A549 (cell line): ENCODE results near the gene TRMO. TPM values are rescaled to one million over a fixed set of nuclear protein-coding genes. Genes with fewer than 3 reads are reported as not detected.

Experiments used
- ATAC-seq, 2 experiments: fragments of 200-7000 bp in 1 of 2; fragments of >200 bp in 1 of 2; cut with Nextera tagmentation in 1 of 2; cut with Tn5 transposase in 1 of 2; 3 replicates each; pipeline versions ENCODE4 v1.8.0 to v1.9.1; 2018 to 2020; ENCODE audit warnings: mild to moderate bottlenecking in 1 of 2, moderate library complexity in 1 of 2
- CTCF ChIA-PET: fragments of 300-600 bp; sonication (Branson Sonifier 250); formaldehyde crosslinking; extraction: SDS; loops from one replicate; lab custom pipeline; 2021; ENCODE audit warnings: antibody characterized with exemption, inconsistent platforms; lab: Yijun Ruan, JAX
- POLR2A ChIA-PET: fragments of 350-600 bp; formaldehyde crosslinking; extraction: SDS; loops from one replicate; lab custom pipeline; 2021; ENCODE audit warnings: antibody characterized with exemption, inconsistent platforms; lab: Yijun Ruan, JAX
- DNase-seq, 2 experiments: peaks; one replicate each; pipeline versions ENCODE4 v3.0.0 to v3.0.0-alpha.2; 2011 to 2016; ENCODE audit warnings: low read depth in 1 of 2, low spot score in 1 of 2
- FAIRE-seq: peaks from 2 replicates; lab custom pipeline; 2011; peaks lifted over from hg19 to GRCh38; lab: Jason Lieb, UNC
- H3K27ac ChIP-seq, 2 experiments: fragments of >200 bp; sonication (Bioruptor Twin); formaldehyde crosslinking; 3 replicates each; pipeline ENCODE4 v1.5.1; 2016 to 2017
- H3K4me1 ChIP-seq: fragments of >200 bp; sonication (Bioruptor Twin); formaldehyde crosslinking; 3 replicates; pipeline ENCODE4 v1.6.1; 2016
- H3K4me2 ChIP-seq: fragments of >200 bp; sonication (Bioruptor Twin); formaldehyde crosslinking; 3 replicates; pipeline ENCODE4 v1.6.1; 2016
- H3K4me3 ChIP-seq: fragments of >200 bp; sonication (Bioruptor Twin); formaldehyde crosslinking; 3 replicates; pipeline ENCODE4 v1.5.1; 2016
- H3K9me3 ChIP-seq: fragments of >200 bp; sonication (Bioruptor Twin); formaldehyde crosslinking; 3 replicates; pipeline ENCODE4 v1.6.1; 2016
- BHLHE40 ChIP-seq: IDR thresholded peaks from 2 replicates; pipeline ENCODE4 v1.6.1; 2012; ENCODE audit warnings: low read depth, low read length, inconsistent platforms
- CHD2 ChIP-seq: fragments of 150-350 bp; IDR thresholded peaks from 2 replicates; pipeline ENCODE4 v1.6.1; 2014; ENCODE audit warnings: low read length; ENCODE audit not compliant: partially characterized antibody
- E2F6 ChIP-seq: IDR thresholded peaks from 2 replicates; pipeline ENCODE4 v1.6.1; 2012; ENCODE audit warnings: low read depth, borderline replicate concordance
- EHMT2 ChIP-seq: fragments of 200-600 bp; sonication (generic); IDR thresholded peaks from 2 replicates; pipeline ENCODE4 v1.6.1; 2016; ENCODE audit warnings: antibody characterized with exemption, low read depth, mild to moderate bottlenecking, moderate library complexity
- EP300 ChIP-seq, 2 experiments: fragments of >200 bp; sonication (Bioruptor Twin); formaldehyde crosslinking; IDR thresholded peaks; 2 replicates in 1 of 2; 3 replicates in 1 of 2; pipeline ENCODE4 v1.6.1; 2016 to 2017
- ESRRA ChIP-seq: fragments of 150-350 bp; IDR thresholded peaks from 2 replicates; pipeline ENCODE4 v1.6.1; 2014; ENCODE audit warnings: mild to moderate bottlenecking, low read length, borderline replicate concordance
- FOSB ChIP-seq: fragments of 250-450 bp; sonication (Bioruptor Pico); IDR thresholded peaks from 2 replicates; pipeline ENCODE4 v1.5.0; 2020; ENCODE audit warnings: mild to moderate bottlenecking, moderate library complexity
- FOSL2 ChIP-seq, 2 experiments: fragments of 450-650 bp in 1 of 2; fragments of >200 bp in 1 of 2; sonication (Bioruptor Twin) in 1 of 2; formaldehyde crosslinking; IDR thresholded peaks; 2 replicates each; pipeline versions ENCODE4 v1.5.0 to v1.6.1; 2016 to 2020; ENCODE audit warnings: mild to moderate bottlenecking in 1 of 2, moderate library complexity in 1 of 2
- HES2 ChIP-seq: fragments of >200 bp; sonication (Bioruptor Twin); formaldehyde crosslinking; IDR thresholded peaks from 2 replicates; pipeline ENCODE4 v1.6.1; 2016
- HEYL ChIP-seq: fragments of 250-450 bp; sonication (Bioruptor Pico); IDR thresholded peaks from 2 replicates; pipeline ENCODE4 v1.8.0; 2021; ENCODE audit warnings: mild to moderate bottlenecking, moderate library complexity
- HOXB13 ChIP-seq: fragments of 250-450 bp; sonication (Bioruptor Pico); IDR thresholded peaks from 2 replicates; pipeline ENCODE4 v1.5.0; 2020; ENCODE audit warnings: low read depth, mild to moderate bottlenecking, moderate library complexity
- HOXB5 ChIP-seq: fragments of 250-450 bp; sonication (Bioruptor Pico); IDR thresholded peaks from 2 replicates; pipeline ENCODE4 v1.5.0; 2020; ENCODE audit warnings: mild to moderate bottlenecking, moderate library complexity
- JUN ChIP-seq, 2 experiments: fragments of >200 bp; sonication (Bioruptor Twin); formaldehyde crosslinking; IDR thresholded peaks; 2 replicates in 1 of 2; 3 replicates in 1 of 2; pipeline ENCODE4 v1.6.1; 2016 to 2017
- JUNB ChIP-seq: fragments of >200 bp; sonication (Bioruptor Twin); formaldehyde crosslinking; IDR thresholded peaks from 2 replicates; pipeline ENCODE4 v1.6.1; 2016
- MAX ChIP-seq: IDR thresholded peaks from 2 replicates; pipeline ENCODE4 v1.6.1; 2012
- MAZ ChIP-seq: fragments of 150-350 bp; IDR thresholded peaks from 2 replicates; pipeline ENCODE4 v1.6.1; 2014; ENCODE audit warnings: antibody characterized with exemption, low read depth, low read length, borderline replicate concordance
- NPAS2 ChIP-seq: fragments of 250-450 bp; sonication (Bioruptor Pico); IDR thresholded peaks from 2 replicates; pipeline ENCODE4 v1.8.0; 2022; ENCODE audit warnings: mild to moderate bottlenecking, moderate library complexity, borderline replicate concordance
- PHF8 ChIP-seq: fragments of 200-600 bp; sonication (generic); IDR thresholded peaks from 2 replicates; pipeline ENCODE4 v1.6.1; 2016; ENCODE audit warnings: low read depth, mild to moderate bottlenecking, antibody characterized with exemption, moderate library complexity, borderline replicate concordance
- POLR2AphosphoS2 ChIP-seq: conservative IDR thresholded peaks from 2 replicates; pipeline ENCODE4 v1.6.1; 2012; ENCODE audit warnings: low read length, improper control_type of control experiment, inconsistent platforms
- RAD21 ChIP-seq, 2 experiments: fragments of >200 bp in 1 of 2; sonication (Bioruptor Twin) in 1 of 2; formaldehyde crosslinking in 1 of 2; IDR thresholded peaks in 1 of 2; conservative IDR thresholded peaks in 1 of 2; 2 replicates in 1 of 2; 3 replicates in 1 of 2; pipeline ENCODE4 v1.6.1; 2012 to 2018; ENCODE audit warnings: inconsistent platforms in 1 of 2
- RCOR1 ChIP-seq: fragments of 150-350 bp; IDR thresholded peaks from 2 replicates; pipeline ENCODE4 v1.6.1; 2014; ENCODE audit warnings: antibody characterized with exemption, low read length, low read depth
- REST ChIP-seq: fragments of 200-600 bp; sonication (generic); IDR thresholded peaks from 2 replicates; pipeline ENCODE4 v1.6.1; 2016; ENCODE audit warnings: antibody characterized with exemption, mild to moderate bottlenecking, moderate library complexity
- RNF2 ChIP-seq: fragments of 200-600 bp; sonication (generic); IDR thresholded peaks from 2 replicates; pipeline ENCODE4 v1.6.1; 2016; ENCODE audit warnings: low read depth, mild to moderate bottlenecking, antibody characterized with exemption, moderate library complexity, borderline replicate concordance
- SMC3 ChIP-seq: fragments of >200 bp; sonication (Bioruptor Twin); formaldehyde crosslinking; IDR thresholded peaks from 3 replicates; pipeline ENCODE4 v1.6.1; 2018; ENCODE audit warnings: inconsistent platforms
- USF2 ChIP-seq: fragments of 450-650 bp; IDR thresholded peaks from 2 replicates; pipeline ENCODE4 v1.6.1; 2014; ENCODE audit warnings: antibody characterized with exemption
- WGBS: methylation state at CpG from one replicate; pipeline ENCODE4 v1.1.6; 2017; ENCODE audit errors: missing lambda C conversion rate; 5-methylcytosine and 5-hydroxymethylcytosine counted together
- polyA plus RNA-seq, 4 experiments: library from polyadenylated mRNA; depleted of rRNA in 3 of 4; stranded (reverse); fragments of >200 nt; fragmentation: RNase III in 1 of 4; extraction: RNeasy Plus Mini Kit Qiagen cat#74134 plus additional on column Dnase treatment in 1 of 4; gene quantifications; 2 replicates in 3 of 4; 3 replicates in 1 of 4; pipeline ENCODE4 v1.2.3, GENCODE V29; 2011 to 2017

The TRMO gene
- polyA plus RNA-seq, 2 of the 4 experiments (the other 2 are of a cell fraction): 12.0 to 18.8 TPM

GRCh38 chr9:97875111-97875510 is 47.2 kb downstream of the TRMO start:
- no peak for DNase-seq
- Histone ChIP-seq H3K27ac (peak overlapping the region; percentile 84 to 90), H3K4me1 (peaks cover 34% of the 10 kb centered on the region), H3K4me2 (no peak overlapping the region), H3K9me3 (no peaks in the 10 kb centered on the region), H3K4me3 (no peak overlapping the region)
- FAIRE-seq: no peak
- ChIA-PET CTCF (interaction anchor here (1.0 to 3.2 kb wide), 5 partner anchors 20 to 70 kb away, joined by 3 to 14 read pairs (median 5); partner anchors contain the start of genes FOXE1 and TRMO), POLR2A (no interaction called here)
- WGBS: 91% methylated on average over 5 of the region's 5 CpGs
- ATAC-seq: no peak
- TF ChIP-seq EP300 (IDR thresholded peaks at IDR 0.05) (no peak), MAZ (no peak), RNF2 (no peak), JUNB (no peak), E2F6 (no peak), FOSB (no peak)

GRCh38 chr9:97874624-97875023 is 47.7 kb downstream of the TRMO start:
- peak overlapping the region; percentile 84 to 90 for H3K27ac ChIP-seq
- POLR2A ChIA-PET: no interaction called here
- DNase-seq (no peak), ATAC-seq (no peak), FAIRE-seq (no peak)
- no peak overlapping the region for H3K4me3 ChIP-seq
- H3K4me1 ChIP-seq: peaks cover 34% of the 10 kb centered on the region
- no peaks in the 10 kb centered on the region for H3K9me3 ChIP-seq
- WGBS: 86% methylated on average over 6 of the region's 6 CpGs
- H3K4me2 ChIP-seq: no peak overlapping the region
- CTCF ChIA-PET: interaction anchor here (1.0 to 3.2 kb wide), 7 partner anchors 15 to 70 kb away, joined by 3 to 14 read pairs (median 4); partner anchors contain the start of genes FOXE1 and TRMO
- TF ChIP-seq HEYL: no peak
- TF ChIP-seq RAD21 (conservative IDR thresholded peaks at IDR 0.05 in 1 of 2, IDR thresholded peaks at IDR 0.05 in 1 of 2): no peak
- TF ChIP-seq EHMT2: no peak
- no peak for TF ChIP-seq CHD2
- TF ChIP-seq HOXB5 (CRISPR knock-in tag): no peak
- no peak for TF ChIP-seq BHLHE40
- no peak for TF ChIP-seq MAX
- TF ChIP-seq ESRRA: no peak
- no peak for TF ChIP-seq HES2
- no peak for TF ChIP-seq RCOR1
- TF ChIP-seq FOSB: no peak
- TF ChIP-seq HOXB13 (CRISPR knock-in tag): no peak
- no peak for TF ChIP-seq PHF8
- TF ChIP-seq USF2: no peak
- no peak for TF ChIP-seq FOSL2 (IDR thresholded peaks at IDR 0.05)
- TF ChIP-seq FOSL2 (CRISPR knock-in tag; IDR thresholded peaks at IDR 0.05): no peak
- TF ChIP-seq POLR2AphosphoS2: no peak
- no peak for TF ChIP-seq RNF2
- TF ChIP-seq NPAS2 (CRISPR knock-in tag): no peak

GRCh38 chr9:97873882-97874281 is 48.4 kb downstream of the TRMO start:
- FAIRE-seq (no peak), DNase-seq (peak; percentile 14 to 42), ATAC-seq (no peak)
- Histone ChIP-seq H3K9me3 (no peaks in the 10 kb centered on the region), H3K4me2 (no peak overlapping the region), H3K4me1 (peaks cover 34% of the 10 kb centered on the region), H3K4me3 (no peak overlapping the region), H3K27ac (peak overlapping the region; percentile 84 to 90; a peak in 4 of 6 replicates)
- TF ChIP-seq REST: no peak
- TF ChIP-seq E2F6: no peak
- no peak for TF ChIP-seq SMC3
- TF ChIP-seq FOSL2 (IDR thresholded peaks at IDR 0.05): no peak
- TF ChIP-seq FOSL2 (CRISPR knock-in tag; IDR thresholded peaks at IDR 0.05): peak; percentile 66
- TF ChIP-seq RAD21 (conservative IDR thresholded peaks at IDR 0.05 in 1 of 2, IDR thresholded peaks at IDR 0.05 in 1 of 2): no peak
- no peak for TF ChIP-seq BHLHE40
- no peak for TF ChIP-seq MAX
- no peak for TF ChIP-seq JUN (IDR thresholded peaks at IDR 0.05)
- ChIA-PET CTCF (interaction anchor here (1.0 to 2.0 kb wide), 7 partner anchors 15 to 69 kb away, joined by 3 to 8 read pairs (median 4); partner anchors contain the start of genes FOXE1 and TRMO), POLR2A (interaction anchor here (0.5 kb wide), 1 partner anchor 75 kb away, joined by 3 read pairs; no protein-coding TSS in a partner anchor)
- WGBS: 75% methylated on average over 6 of the region's 6 CpGs
